Measurements from ENCODE around the gene POM121L12.

POM121L12 gene

DNA sequence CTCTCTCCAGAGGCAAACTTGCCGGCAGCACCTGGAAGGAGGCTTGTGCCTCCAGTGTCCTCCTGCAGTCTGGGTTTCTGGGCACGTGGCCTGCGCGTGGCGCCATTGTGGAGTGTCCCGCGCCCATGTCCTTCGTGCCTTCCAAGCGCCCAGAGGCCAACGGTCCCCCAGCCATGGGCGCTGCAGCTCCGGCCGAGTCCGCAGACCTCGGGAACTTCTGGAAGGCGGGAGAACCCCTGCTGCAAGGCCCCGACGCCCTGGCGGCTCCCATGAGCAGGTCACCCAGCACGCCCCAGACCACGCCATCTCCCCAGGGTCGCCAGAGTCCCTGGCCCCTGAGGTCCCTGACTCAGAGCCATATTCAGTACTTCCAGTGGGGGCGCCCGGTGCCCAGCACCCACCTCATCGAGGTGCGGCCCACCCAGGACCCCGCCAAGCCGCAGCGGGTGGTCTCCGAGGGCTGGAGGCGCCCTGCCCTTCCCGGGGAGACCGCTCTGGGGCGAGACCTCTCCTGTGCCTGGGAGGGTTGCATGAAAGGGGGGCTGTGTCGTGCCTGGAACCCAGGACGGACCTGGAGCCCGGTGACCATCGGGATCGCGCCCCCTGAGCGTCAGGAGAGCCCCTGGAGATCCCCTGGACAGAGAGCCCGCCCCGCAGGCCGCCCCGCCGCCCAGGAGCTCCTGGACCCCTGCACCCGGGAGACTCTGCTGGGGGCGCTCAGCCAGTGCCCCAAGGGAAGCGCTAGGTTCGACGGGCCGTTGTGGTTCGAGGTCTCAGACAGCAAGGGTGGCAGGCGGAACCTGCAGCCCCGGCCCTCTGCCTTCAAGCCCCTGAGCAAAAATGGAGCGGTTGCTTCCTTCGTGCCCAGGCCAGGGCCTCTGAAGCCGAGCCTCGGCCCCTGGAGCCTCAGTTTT lies at the start of gene POM121L12:
Gene POM121L12 (plus strand): TSS at position 135 of the 914 bp plus-strand sequence. CDS start 39 bp downstream, at position 174.
- no peak for DNase-seq

DNA sequence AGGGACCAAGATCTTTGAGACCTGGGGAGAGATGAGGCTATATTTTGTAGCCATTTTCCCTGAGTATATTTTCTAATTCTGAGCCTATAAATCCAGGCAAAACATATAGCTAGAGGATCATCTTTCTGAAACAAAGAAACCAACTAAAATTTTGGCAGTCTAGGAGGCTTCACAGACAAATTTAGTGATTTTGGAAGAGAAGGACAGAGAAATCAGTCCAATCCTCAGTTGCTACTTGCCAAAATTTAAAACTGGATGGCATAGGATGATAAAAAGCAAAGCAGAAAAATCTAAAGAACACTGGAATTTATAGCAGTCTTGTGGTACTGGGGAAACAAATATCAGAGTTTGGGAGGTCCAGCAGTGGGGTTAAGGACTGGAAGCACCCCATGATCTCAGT lies 43.4 kb upstream of the POM121L12 start:
- no peak for DNase-seq

DNA sequence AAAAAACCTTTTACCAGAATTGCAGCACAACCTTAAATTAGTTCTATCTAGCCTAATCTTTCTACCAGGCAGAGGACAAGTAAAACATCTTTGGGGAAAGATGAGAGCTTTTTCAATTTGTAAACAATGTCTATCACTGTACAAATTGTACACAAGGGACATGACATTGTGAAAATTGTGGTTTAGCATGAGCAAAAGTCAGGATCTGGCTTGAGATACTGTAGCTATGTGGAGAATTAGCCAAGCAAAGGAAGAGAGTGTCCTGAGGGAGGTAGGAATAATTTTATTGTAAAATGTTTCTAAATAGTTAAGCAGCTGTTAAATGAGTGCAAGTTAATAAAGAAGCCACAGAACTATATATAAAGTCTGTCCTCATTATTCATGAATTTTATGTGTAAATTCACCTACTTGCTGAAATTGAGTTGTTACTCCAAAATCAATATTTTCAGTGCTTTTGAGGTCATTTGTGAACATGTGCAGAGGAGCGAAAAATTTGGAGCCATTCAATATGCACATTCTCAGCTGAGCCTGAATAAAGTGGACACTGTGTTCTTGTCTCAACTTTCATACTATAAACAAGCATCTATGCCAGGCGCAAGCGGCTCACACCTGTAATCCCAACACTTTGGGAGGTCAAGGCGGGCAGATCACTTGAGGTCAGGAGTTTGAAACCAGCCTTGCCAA lies 42.8 kb upstream of the POM121L12 start:
- DNase-seq: no peak

DNA sequence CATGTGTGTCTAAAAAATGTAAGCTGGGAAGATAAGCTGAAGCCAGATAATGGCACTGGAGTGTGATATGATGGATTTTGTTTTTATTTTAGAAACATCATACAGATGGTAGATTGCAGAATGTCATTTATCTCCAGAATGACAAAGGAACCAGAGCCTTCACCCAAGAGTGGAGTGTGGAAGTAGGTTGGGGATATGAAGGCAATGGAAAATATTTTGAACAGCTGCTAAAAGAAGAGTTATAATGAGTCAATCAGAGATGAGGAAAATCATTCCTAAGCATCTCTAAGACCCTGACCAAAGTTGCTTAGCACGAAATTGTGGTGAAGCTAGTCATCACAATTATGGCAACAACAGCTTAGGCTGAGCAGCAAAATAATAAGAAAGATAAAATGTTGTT lies 39.8 kb upstream of the POM121L12 start:
- DNase-seq: no peak

DNA sequence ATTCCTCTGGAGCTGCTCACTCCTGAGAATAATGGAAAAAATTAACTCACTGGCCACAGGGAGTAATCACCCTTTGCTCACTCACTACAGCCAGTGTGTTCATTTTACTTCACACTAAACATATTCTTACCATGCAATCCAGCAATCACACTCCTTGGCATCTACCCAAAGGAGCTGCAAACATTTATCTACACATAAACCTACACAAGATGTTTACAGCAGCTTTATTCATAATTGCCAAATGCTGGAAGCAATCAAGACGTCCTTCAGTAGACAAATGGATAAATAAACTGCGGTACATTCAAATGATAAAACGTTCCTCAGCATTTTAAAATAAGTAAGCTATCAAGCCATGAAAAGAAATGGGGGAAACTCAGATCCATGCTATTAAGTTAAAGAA lies 34.2 kb upstream of the POM121L12 start:
- DNase-seq: no peak

DNA sequence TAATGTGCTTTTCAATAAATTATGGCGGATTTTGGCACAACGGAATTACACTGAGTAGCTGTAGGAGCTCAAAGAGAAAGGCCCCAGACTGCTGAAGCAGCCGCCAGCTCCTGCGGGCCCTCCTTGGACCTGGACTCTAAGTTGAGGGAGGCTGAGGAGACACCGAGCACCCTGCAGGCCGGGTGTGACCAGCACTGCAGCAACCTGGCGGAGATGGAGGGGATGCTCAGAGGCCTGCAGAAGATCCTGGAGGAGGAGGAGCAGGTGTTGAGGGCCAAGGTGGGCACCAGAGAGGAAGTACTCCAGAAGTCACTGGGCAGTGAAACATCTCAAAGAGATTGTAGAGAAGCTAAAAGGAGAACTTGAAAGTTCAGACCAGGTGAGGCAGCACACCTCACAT lies 33.0 kb upstream of the POM121L12 start:
- no peak for DNase-seq

DNA sequence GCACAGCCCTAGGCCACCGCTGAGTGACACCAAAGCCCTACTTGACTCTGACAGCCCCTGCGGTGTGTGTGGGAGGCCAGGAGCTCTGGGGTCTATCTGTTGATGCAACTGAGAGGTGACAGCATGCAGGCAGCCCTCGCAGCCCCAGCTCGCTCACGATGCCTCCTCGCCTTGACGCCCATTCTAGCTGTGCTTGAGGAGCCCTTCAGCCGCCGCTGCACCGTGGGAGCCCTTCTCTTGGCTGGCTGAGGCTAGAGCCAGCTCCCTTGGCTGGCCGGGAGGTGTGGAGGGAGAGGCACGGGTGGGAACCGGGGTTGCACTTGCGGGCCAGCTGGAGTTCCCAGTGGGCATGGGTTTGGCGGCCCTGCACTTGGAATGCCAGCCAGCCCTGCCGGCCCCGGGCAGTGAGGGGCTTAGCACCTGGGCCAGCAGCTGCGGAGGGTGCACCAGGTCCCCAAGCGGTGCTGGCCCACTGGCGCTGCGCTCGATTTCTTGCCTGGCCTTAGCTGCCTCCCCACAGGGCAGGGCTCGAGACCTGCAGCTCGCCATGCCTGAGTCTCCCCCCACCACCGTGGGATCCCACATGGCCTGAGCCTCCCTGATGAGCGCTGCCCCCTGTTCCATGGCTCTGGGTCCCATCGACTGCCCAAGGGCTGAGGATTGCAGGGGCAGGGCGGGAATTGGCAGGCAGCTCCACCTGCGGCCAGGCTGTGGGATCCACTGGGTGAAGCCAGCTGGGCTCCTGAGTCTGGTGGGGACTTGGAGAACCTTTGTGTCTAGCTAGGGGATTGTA lies 31.6 kb upstream of the POM121L12 start:
- no peak for DNase-seq

DNA sequence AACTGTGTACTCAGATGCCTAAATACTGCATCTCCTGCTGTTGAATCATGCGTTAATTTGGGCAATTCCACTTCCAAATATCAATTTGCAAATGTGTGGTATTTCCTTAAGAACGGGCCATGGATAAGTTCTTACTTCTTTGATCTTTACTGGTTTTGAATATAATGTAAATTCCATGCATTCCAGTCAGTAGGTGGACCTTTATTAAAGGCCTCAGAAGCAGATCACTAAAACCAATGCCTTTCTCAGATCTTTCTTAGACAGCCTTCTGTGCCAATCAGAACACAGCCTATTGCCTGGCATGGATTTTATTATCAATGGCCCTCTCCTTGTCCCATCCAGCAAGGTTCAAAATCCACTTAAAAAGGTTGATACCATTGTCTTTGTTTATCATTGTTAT lies 21.5 kb upstream of the POM121L12 start:
- DNase-seq: no peak

DNA sequence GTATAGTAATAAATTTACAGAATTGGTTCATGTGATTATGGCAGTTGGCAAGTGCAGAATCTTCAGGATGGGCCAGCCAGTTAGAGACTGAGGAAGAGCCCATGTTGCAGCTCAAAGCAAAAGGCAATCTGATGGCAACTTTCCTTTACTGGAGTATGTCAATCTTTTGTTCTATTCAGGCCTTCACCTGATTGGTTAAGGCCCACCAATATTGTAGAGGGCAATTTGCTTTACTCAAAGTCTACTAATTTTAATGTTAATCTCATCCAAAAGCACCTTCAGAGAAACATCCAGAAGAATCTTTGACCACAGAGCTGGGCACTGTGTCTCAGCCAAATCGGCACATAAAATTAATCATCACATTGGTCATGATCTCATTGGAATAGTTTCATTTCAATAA lies 20.0 kb upstream of the POM121L12 start:
- no peak for DNase-seq

DNA sequence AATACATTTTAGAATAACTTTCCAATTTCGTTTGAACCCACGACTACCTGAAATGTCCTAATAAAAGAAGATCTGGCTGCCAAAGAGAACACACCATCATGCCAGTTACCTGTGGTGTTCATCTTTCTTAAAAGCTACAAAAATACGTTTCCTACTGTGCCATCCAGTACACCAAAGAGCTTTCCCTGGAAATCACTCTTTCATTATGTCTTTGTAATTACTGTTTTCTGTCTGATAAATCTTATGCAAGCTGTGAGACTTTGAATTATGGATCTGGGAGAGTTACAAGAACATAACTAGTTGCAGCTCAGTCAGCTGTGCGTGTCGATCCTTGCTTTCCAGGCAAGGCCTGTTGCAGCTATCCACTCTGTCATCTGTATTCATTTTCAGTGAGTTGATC lies 12.5 kb upstream of the POM121L12 start:
- no peak for DNase-seq

DNA sequence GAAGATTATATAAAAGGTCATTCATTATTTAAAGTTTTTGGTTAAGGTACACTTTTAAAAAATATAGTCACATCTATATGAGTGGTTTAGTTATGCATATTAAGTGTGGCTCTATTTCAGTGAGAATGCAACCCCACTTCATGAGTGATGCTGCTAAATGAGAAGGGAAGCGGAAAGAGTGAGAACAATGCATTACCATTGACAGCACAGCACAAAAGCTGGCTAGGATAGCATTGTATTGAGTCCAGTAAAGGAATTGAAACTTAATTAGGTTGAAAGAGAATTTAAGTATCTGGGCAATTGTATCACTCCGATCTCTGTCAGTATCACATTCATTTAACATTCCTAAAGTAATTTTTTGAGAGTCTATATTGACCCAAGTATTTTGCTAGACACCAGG lies 13.2 kb downstream of the POM121L12 start:
- DNase-seq: no peak

DNA sequence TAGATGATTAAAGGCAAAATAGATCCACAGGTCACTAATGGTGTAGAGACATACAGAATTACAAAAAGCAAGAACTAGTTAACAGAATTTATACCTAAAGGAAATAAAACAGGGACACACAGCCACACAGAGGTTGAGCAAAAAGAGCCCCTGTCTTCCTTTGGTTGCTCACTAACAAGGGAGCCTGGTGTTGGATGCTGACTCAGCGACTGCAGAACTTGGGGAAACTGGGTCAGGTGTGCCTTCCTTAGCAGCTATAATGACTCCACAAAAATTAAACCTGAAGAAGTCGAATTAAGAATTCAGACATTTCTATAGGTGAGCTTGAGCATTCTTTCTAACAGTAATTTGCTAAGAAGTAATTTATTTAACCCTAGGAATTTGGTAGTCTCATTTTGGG lies 15.0 kb downstream of the POM121L12 start:
- no peak for DNase-seq

DNA sequence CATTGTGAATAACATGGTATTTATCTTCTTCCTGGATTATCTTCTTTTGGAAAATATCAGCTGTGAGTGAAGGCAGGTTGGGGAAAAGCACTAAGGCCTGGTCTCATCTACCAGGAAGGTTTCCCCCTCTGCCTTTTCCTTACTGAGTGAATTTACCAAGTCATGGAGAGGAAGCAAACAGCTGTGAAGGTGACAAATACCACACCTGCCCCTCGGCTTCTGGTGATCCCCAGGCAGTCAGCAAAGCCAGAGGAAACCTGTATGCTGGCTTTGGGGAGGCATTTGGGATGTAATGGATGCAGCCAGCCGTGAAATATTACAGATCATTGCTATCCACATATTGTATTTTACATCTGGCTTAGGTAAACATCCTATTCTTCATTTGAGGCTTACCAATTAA lies 24.2 kb downstream of the POM121L12 start:
- DNase-seq: no peak

DNA sequence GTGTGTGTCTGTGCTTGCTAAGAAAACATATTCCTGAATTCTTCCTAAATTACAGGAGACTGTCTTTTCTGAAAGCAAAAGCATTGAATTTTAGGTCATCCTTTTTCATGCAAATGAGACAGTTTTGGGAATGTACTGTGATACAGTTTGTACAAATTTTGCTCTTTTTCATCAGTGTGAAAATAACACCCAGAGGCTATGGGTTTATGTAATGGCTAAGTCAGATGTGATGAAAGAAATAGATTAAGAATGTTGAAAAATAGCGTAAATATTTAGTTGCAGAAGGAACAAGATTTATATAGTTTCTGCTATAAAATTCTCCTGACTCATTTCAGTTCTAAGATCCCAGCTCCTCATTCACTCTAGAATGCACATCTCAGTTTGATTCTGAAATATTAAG lies 24.6 kb downstream of the POM121L12 start:
- no peak for DNase-seq

DNA sequence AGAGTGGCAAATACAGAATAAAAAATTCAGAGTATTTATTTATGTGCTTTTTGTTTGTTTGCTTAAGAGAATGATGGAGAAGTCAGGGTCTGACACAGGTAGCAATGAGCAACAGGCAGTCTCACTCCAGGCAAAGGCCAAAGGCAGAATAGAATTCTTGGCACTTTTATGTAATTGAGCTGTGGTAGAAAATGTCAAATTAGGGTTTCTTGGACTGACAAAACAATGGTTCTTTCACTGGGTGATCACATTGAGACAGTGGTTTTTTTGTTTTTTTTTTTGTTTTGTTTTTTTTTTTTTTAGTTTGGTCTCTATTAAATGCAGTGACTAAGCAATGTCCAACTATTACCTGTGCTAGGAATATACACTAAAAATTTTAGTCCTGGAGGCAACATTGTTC lies 27.4 kb downstream of the POM121L12 start:
- no peak for DNase-seq

DNA sequence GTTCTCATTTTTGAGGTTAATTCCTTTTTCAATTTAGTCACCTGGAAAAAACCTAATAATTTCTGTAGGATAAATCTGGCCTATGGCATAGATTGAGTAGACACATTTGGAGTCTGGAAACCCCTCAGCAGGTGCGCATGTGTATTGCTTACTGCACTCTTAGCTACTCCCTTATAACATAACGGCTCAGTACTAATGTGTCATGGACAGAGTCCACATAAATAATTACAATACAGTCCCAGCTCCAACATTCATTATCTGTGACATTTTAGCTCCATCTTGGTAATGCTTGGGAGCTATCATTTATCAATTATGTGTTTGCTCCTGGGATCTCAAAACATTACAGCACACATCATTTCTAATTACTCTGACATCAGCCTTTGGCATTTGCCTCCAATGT lies 33.2 kb downstream of the POM121L12 start:
- no peak for DNase-seq

DNA sequence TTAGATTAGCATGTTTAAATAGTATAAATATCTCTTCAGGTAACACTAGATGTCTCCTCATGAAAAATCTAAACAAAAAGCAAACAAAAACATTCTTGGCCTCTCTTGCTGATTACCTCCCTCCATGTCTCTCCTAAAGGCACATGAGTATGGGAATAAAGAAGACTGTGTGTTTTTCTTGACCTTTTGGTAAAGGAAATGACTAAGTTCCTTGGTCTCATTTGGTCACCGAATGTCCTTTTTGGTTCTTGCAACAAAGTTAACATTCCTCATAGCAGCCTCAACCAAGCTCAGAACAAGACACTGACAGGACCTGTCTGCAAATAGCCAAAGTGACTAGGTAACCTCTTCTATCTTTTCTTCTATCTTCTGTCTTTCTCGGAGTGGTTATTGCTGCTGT lies 35.5 kb downstream of the POM121L12 start:
- DNase-seq: no peak
